Muscle of back (tissue), 11 donors: Measurements from ENCODE around the gene CD82. TPM values are rescaled to one million over a fixed set of nuclear protein-coding genes. Genes with fewer than 3 reads are reported as not detected.

Experiments
- DNase-seq, 3 donors: peaks; one replicate each; pipeline versions ENCODE4 v3.0.0 to v3.0.0-alpha.2; 2013
- polyA plus RNA-seq, 10 donors: library from polyadenylated mRNA; unstranded; fragments of 120-200 nt; gene quantifications; one replicate each; pipeline ENCODE4 v1.2.1, GENCODE V29; 2013; ENCODE audit not compliant: insufficient read length in 10 of 10

CD82 gene
- polyA plus RNA-seq, 10 donors: 51.4 to 86.8 (median 59.4) TPM

DNA sequence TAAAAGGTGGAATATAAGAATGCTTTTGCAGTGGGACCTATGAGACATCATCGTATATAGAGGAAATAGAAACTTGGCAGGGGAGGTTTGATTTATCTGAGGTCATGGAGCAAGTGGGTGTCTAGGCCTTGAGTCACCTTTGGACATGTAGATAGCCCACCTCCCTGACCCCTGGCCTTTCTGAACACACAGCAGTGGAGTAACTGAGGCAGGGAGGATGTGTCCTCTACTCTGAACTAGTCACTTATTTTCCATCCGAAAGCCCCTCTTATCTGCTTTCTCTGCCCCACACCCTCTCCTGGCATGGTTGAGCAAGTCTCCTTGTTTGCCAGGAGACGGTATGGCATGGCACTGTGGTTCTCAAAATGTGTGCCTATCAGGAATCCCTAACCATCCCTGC is 7.9 kb downstream of the CD82 start:
- no peak for DNase-seq

GRCh38 chr11:44574610-44575287 is 9.3 kb downstream of the CD82 start:
- DNase-seq: peak in 1 of 3 donors; percentile 89

- DNase-seq: peak in 1 of 3 donors; percentile 51
Measured at GRCh38 chr11:44575288-44575672, 9.8 kb downstream of the CD82 start.

DNA sequence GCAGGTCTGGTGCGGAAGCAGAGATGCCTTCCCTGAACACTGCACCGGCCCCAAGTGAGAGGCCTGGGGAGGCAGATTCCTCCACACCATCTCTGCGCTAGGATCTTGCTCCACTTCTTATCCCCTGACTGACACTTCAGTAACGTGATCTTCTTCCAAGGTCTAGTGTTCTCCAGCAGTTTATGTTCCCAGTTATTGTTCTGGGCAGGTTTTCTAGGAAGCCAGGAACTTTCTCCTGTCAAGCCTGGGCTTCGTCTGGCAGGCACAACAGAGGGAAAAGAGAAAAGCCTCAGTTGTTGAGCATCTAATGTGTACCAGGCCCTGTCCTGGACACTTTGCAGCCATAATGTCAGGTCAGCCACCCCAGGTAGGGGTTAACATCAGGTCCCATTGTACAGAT is 10.5 kb downstream of the CD82 start:
- DNase-seq: no peak

DNA sequence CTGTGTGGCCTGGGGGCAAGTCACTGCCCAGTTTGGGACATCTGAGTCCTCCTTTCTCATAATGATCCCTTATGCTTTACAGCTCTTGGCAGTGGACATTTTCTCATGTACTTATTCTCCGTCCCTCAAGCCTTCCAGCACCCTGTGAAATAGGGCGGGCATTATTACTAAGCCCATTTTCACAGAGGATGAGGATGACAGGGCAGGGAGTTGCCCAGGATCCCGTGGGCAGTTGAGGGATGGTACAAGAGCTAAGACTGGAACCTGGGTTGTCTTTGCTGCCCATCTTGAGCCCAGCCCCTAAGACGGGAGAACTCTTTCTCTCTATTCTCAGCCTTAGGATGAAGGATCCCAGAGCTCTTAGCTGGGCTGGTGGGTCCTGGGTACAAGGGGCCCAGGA is 11.2 kb downstream of the CD82 start:
- DNase-seq: no peak

- no peak for DNase-seq
Measured at GRCh38 chr11:44577231-44577830, 11.9 kb downstream of the CD82 start.

GRCh38 chr11:44578279-44578678 is 12.8 kb downstream of the CD82 start:
- no peak for DNase-seq

DNA sequence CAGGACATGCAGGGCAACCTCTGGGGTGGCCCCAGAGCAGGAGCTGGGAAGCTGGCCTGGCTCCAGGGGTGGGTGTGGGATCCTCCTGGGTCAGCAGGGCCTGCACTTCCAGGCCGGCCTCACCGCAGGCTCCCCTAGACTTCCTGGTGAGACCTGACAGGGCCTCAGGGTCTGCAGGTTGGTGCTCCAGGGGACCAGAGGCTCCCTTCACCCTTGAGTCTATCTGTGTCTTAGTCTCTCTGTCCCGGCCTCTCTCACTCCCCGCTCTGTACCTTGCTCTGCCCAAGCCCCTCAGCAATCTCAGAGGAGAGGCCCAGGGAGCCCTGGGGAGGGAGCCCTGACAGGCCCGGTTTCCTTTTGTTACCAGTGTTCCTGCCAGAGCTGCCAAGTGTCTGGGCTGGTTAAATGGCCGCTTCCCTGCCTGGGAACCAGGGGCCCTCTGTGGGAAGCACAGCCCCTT is 13.9 kb downstream of the CD82 start:
- DNase-seq: no peak

- DNase-seq: no peak
Measured at GRCh38 chr11:44580701-44581100, 15.2 kb downstream of the CD82 start.

GRCh38 chr11:44581246-44581645 is 15.8 kb downstream of the CD82 start:
- DNase-seq: no peak

DNA sequence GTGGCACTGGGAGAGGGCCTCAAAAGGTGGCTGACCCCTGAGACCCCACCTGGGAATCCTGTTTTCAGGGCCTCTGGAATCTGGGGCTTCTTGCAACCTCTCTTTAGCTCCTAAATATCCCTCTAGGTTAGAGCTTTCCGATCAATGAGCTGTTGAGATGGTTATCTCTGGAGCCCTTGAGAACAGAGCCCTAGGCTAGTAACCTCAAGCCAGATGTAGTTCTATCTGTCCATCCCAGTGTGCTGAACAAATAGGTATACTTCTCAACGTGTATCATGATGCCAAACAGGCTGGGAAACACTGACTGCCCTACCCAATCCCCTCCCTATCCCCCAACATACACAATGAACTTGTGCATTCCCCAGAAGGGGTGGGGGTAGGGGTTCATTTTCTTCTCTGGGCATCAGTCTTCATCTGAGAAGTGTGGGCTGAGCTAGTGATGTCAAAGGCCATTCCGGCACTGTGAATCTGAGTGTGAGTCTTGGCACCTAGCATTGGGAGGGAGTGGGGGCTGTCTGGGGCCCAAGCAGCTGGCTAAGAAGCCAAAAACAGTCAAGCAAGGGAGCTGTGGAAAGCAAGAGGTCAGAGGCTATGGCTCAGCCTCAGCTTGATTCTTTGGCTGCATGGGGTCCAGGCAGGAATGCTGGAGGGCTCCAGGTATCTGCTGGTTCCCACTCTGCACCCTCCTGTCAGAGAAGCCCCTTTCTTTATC is 17.3 kb downstream of the CD82 start:
- DNase-seq: no peak

- DNase-seq: no peak
Measured at GRCh38 chr11:44583353-44583669, 17.8 kb downstream of the CD82 start.

DNA sequence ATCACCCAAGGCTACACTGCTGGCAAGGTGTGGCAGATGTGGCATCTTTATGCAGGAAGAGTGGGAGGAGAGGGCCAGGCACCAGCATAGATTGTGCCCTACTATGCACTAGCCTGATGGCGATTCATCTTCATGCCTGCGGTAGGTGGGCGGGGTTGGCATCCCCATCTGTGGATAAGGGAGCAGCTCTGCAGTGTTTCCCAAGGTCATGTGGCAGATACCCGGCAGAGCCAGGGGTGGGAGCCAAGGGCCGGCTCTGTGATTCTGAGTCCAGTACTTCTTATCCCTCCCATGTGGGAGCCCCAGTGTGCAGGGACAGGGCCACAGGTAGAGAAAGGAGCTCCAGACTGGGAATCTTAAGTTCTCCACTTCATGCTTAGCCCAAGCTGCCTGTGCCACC is 20.0 kb downstream of the CD82 start:
- DNase-seq: no peak

DNA sequence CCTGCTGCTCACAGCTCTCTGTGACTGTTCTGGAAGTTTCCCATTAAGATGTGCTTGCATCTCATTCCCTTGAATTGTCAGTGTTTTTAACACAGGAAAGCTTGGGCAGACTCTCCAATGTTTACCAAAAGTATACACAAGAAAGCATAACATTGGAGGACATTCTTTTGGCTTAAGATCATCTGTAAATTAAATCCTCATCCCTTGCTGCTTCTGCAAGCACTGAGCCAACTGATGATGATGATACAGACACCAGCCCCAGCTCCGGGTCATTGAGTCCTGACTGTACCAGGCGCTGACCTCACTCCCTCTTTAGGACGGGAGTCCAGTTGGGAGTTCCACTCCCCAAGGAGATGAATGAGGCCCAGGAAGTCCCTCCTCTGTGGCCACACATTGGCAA is 23.8 kb downstream of the CD82 start:
- no peak for DNase-seq

- no peak for DNase-seq
Measured at GRCh38 chr11:44590769-44591168, 25.3 kb downstream of the CD82 start.

- no peak for DNase-seq
Measured at GRCh38 chr11:44591557-44591956, 26.1 kb downstream of the CD82 start.

DNA sequence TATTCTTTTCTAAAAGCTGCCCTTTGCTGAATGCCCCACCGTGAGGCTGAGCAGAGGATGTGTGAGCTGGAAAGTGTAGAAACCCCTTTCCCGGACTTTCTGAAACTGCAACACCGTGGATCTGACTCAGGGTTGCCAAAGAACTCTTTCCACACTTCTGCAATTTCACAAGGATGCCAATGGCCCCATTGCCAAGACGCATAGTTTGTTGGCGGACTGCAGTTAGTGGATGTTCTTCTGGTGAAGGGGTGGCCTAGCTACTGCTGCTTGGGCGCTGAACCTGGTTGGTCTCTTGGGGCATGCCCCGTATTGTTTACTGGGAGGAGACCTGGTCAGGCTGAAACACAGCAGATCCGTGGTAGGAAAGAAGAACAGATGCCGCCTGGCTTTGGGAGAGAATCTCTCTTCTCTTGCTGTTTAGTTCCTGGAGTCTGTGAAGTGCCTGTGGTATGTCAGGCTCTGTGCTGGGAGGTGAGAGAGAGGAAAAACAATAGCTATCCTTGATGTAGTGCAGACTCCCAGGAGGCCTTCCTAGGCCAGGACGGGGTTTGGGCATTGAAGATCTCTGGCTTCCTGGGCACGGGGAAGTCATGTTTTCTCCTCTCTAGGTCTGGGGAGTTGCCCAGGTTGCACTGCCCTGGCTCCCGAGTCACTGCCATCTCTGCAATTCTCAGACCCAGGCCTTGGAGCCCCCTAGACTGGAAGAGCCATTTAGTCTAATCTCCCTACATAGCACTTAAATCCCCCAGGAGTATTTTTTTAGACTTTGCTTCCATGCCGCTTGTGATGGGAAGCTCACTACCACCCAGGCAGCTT is 26.9 kb downstream of the CD82 start:
- peak in 1 of 3 donors; percentile 46 for DNase-seq

GRCh38 chr11:44593251-44593650 is 27.8 kb downstream of the CD82 start:
- DNase-seq: peak; percentile 63 to 82 (median 70)

DNA sequence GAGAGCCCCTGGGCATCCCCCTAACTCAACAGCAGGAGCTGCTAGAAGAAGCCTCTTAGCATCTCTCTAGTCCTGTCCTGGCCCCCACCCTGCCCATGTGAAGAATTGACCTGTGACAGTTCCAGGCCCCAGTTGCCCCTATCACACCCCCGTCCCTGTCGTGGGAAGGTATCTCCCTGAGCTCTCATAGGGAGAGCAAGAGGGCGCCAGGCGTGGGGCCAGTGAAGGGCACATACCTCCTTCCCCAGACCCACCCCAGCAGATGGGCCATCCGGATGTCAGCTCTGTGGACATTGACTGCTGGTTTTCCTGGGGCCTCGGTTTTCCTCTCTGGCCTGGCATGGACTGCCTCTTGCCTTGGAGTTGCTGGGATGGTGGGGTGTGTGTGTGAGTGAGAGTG is 29.5 kb downstream of the CD82 start:
- no peak for DNase-seq

DNA sequence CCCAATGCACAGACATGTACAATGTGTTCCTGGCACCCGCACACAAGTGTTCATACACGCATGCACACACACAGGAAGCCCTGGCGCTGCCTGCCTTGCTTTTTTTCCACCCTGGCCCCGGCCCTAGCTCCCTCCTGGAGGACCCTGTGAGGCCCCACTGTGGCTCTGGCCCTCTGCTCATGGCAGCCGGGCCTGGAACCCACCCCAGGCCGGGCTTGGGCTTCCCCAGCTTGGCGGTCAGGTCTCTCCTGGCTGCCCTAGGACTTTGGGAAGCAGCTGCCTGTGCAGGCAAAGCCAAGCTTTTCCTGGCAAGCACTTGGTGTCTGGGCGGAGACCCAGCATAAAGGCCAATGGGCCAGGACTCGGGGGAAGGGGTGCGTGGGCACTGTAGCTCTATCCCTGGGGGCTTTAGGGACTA is 30.5 kb downstream of the CD82 start:
- DNase-seq: peak; percentile 49 to 85 (median 69)

GRCh38 chr11:44596525-44597276 is 31.2 kb downstream of the CD82 start:
- peak in 1 of 3 donors; percentile 23 for DNase-seq
